GM12878 (cell line): ENCODE measurements around the gene MAB21L4. TPM values are rescaled to one million over a fixed set of nuclear protein-coding genes. Genes with fewer than 3 reads are reported as not detected.

Experiments
- ATAC-seq: fragments of 200-7000 bp; cut with Tn5 transposase; 3 replicates; pipeline ENCODE4 v1.9.1; 2020; ENCODE audit warnings: mild to moderate bottlenecking, moderate library complexity
- BruUV-seq: library from RNA; stranded (reverse); fragments of 400-500 nt; replicated peaks from 2 replicates; lab custom pipeline; 2021; lab: Mats Ljungman, UMichigan
- CTCF ChIA-PET: fragments of 300-600 bp; sonication (Branson Sonifier 250); formaldehyde crosslinking; extraction: SDS; loops from one replicate; lab custom pipeline; 2021; ENCODE audit warnings: inconsistent platforms; lab: Yijun Ruan, JAX
- POLR2A ChIA-PET: fragments of 350-600 bp; formaldehyde crosslinking; extraction: SDS; loops from one replicate; lab custom pipeline; 2021; ENCODE audit warnings: inconsistent platforms; lab: Charles Lee
- RAD21 ChIA-PET: fragments of 300-600 bp; sonication (Branson Sonifier 250); formaldehyde crosslinking; loops from one replicate; lab custom pipeline; 2023; ENCODE audit warnings: antibody characterized with exemption; ENCODE audit not compliant: unreplicated experiment; lab: Charles Lee
- SMC1A ChIA-PET: fragments of 300-600 bp; sonication (Branson Sonifier 250); formaldehyde crosslinking; loops from one replicate; lab custom pipeline; 2023; ENCODE audit not compliant: unreplicated experiment, uncharacterized antibody; lab: Charles Lee
- DNase-seq: peaks from one replicate; pipeline ENCODE4 v3.0.0-alpha.2; 2011; ENCODE audit warnings: low read depth, low spot score
- FAIRE-seq: peaks from 3 replicates; lab custom pipeline; 2011; peaks lifted over from hg19 to GRCh38; lab: Jason Lieb, UNC
- H2AFZ ChIP-seq: 2 replicates; pipeline ENCODE4 v1.6.0; 2011; ENCODE audit warnings: low read depth, low read length, control low read depth; ENCODE audit not compliant: control insufficient read depth
- H3K27ac ChIP-seq: 2 replicates; pipeline ENCODE4 v1.5.1; 2011; ENCODE audit warnings: control low read depth; ENCODE audit not compliant: control insufficient read depth, insufficient read depth
- H3K27me3 ChIP-seq, 2 experiments: replicated peaks in 1 of 2; 2 replicates each; pipeline versions ENCODE4 v1.6.0 to v1.6.1; 2011; ENCODE audit warnings: low read length in 1 of 2; ENCODE audit not compliant: control insufficient read depth in 2 of 2, insufficient read depth in 2 of 2
- H3K36me3 ChIP-seq, 2 experiments: 2 replicates each; pipeline ENCODE4 v1.5.1; 2011; ENCODE audit warnings: low read length in 1 of 2; ENCODE audit not compliant: control insufficient read depth in 2 of 2, insufficient read depth in 2 of 2
- H3K4me1 ChIP-seq: 2 replicates; pipeline ENCODE4 v1.6.1; 2011; ENCODE audit warnings: mild to moderate bottlenecking, low read length, moderate library complexity, mixed read lengths; ENCODE audit not compliant: control insufficient read depth, insufficient read depth
- H3K4me2 ChIP-seq: 2 replicates; pipeline ENCODE4 v1.6.0; 2011; ENCODE audit warnings: control low read depth; ENCODE audit not compliant: control insufficient read depth, insufficient read depth
- H3K4me3 ChIP-seq: fragments of 200-600 bp; sonication (generic); 2 replicates; pipeline ENCODE4 v1.5.1; 2016
- H3K79me2 ChIP-seq: 2 replicates; pipeline ENCODE4 v1.6.0; 2011; ENCODE audit warnings: low read length; ENCODE audit not compliant: control insufficient read depth, insufficient read depth
- H3K9ac ChIP-seq: 2 replicates; pipeline ENCODE4 v1.8.0; 2011; ENCODE audit warnings: low read length, control low read depth, mixed read lengths; ENCODE audit not compliant: control insufficient read depth, insufficient read depth
- H3K9me3 ChIP-seq: replicated peaks from 3 replicates; pipeline ENCODE4 v1.5.1; 2011; ENCODE audit warnings: mild to moderate bottlenecking, low read length; ENCODE audit not compliant: control insufficient read depth, insufficient read depth
- H4K20me1 ChIP-seq: 2 replicates; pipeline ENCODE4 v1.6.0; 2011; ENCODE audit not compliant: control insufficient read depth, insufficient read depth
- CBFB ChIP-seq: IDR thresholded peaks from 2 replicates; pipeline ENCODE4 v1.6.1; 2016; ENCODE audit warnings: antibody characterized with exemption, low read depth
- CHD1 ChIP-seq: IDR thresholded peaks from 2 replicates; pipeline ENCODE4 v1.6.1; 2012; ENCODE audit warnings: low read depth, low read length, improper control_type of control experiment
- DPF2 ChIP-seq: fragments of 450-650 bp; IDR thresholded peaks from 2 replicates; pipeline ENCODE4 v1.6.1; 2017; ENCODE audit warnings: mild to moderate bottlenecking
- EED ChIP-seq: sonication (generic); IDR thresholded peaks from 2 replicates; pipeline ENCODE4 v1.6.1; 2016; ENCODE audit warnings: antibody characterized with exemption, low read depth
- GATAD2B ChIP-seq: fragments of 450-650 bp; conservative IDR thresholded peaks from 2 replicates; pipeline ENCODE4 v1.6.1; 2017; ENCODE audit warnings: low read depth, mild to moderate bottlenecking, moderate library complexity
- HCFC1 ChIP-seq: fragments of 150-350 bp; IDR thresholded peaks from 2 replicates; pipeline ENCODE4 v1.6.1; 2014; ENCODE audit warnings: low read length
- HDGF ChIP-seq: fragments of 450-650 bp; IDR thresholded peaks from 2 replicates; pipeline ENCODE4 v1.6.1; 2016; ENCODE audit warnings: antibody characterized with exemption
- IKZF1 ChIP-seq: fragments of 450-650 bp; conservative IDR thresholded peaks from 2 replicates; pipeline ENCODE4 v1.6.1; 2017; ENCODE audit warnings: antibody characterized with exemption, mild to moderate bottlenecking
- MXI1 ChIP-seq: fragments of 150-350 bp; IDR thresholded peaks from 2 replicates; pipeline ENCODE4 v1.6.1; 2011; ENCODE audit warnings: low read depth, mild to moderate bottlenecking, inconsistent platforms, low read length, improper control_type of control experiment
- NR2C1 ChIP-seq: fragments of 450-650 bp; IDR thresholded peaks from 2 replicates; pipeline ENCODE4 v1.6.1; 2017; ENCODE audit warnings: antibody characterized with exemption, mild to moderate bottlenecking, moderate library complexity
- POLR2AphosphoS5 ChIP-seq: IDR thresholded peaks from 2 replicates; pipeline ENCODE4 v1.6.1; 2011; ENCODE audit warnings: mild to moderate bottlenecking, low read length, inconsistent platforms
- RBBP5 ChIP-seq: fragments of 200-600 bp; sonication (generic); conservative IDR thresholded peaks from 2 replicates; pipeline ENCODE4 v1.6.1; 2016
- SMC3 ChIP-seq: IDR thresholded peaks from 2 replicates; pipeline ENCODE4 v1.6.1; 2011; ENCODE audit warnings: low read length, improper control_type of control experiment, borderline replicate concordance
- SREBF1 ChIP-seq: IDR thresholded peaks from 2 replicates; pipeline ENCODE4 v1.6.1; 2012; ENCODE audit warnings: mild to moderate bottlenecking, low read length
- TAF1 ChIP-seq: IDR thresholded peaks from 2 replicates; pipeline ENCODE4 v1.6.1; 2011; ENCODE audit warnings: mild to moderate bottlenecking, low read depth, low read length, borderline replicate concordance
- ZSCAN29 ChIP-seq: fragments of 450-650 bp; IDR thresholded peaks from 2 replicates; pipeline ENCODE4 v1.6.1; 2017; ENCODE audit warnings: mild to moderate bottlenecking, moderate library complexity
- WGBS: methylation state at CpG from one replicate; pipeline ENCODE4 v1.1.6; 2016; ENCODE audit warnings: low lambda C conversion rate; ENCODE audit not compliant: insufficient replicate concordance, insufficient coverage; ENCODE audit errors: missing lambda C conversion rate; 5-methylcytosine and 5-hydroxymethylcytosine counted together
- in situ Hi-C: fragments of 300-500 bp; cut with MboI; formaldehyde crosslinking; loops from 9 replicates; pipeline ENCODE4 v1.14.3; 2018; ENCODE audit warnings: mixed read lengths
- intact Hi-C: fragments of 100-400 bp; cut with micrococcal nuclease; formaldehyde crosslinking; loops from one replicate; pipeline ENCODE4 v1.14.2; 2022; ENCODE audit not compliant: unreplicated experiment
- polyA plus RNA-seq, 11 experiments: library from polyadenylated mRNA; depleted of rRNA in 4 of 11; unstranded in 6 of 11; stranded (reverse) in 5 of 11; fragments of >200 nt; fragmentation: Nextera tagmentation in 4 of 11; fragmentation: Illumina TruSeq in 1 of 11; extraction: Ambion mirVana in 4 of 11; extraction: Trizol in 1 of 11; gene quantifications; 1 replicate in 1 of 11; 2 replicates in 10 of 11; pipeline versions ENCODE4 v1.2.1 to v1.2.3, GENCODE V29; 2011 to 2016; ENCODE audit warnings: inconsistent platforms in 2 of 11, missing spikeins in 2 of 11, low read depth in 1 of 11
- total RNA-seq, 4 experiments: library from RNA; depleted of rRNA in 3 of 4; stranded (reverse); fragments of >200 nt in 3 of 4; fragmentation: Illumina TruSeq in 1 of 4; extraction: Trizol in 1 of 4; gene quantifications; 2 replicates each; pipeline versions ENCODE4 v1.2.1 to v1.2.3, GENCODE V29; 2013 to 2021
- TF ChIP-seq, protein P1 (sequence below): fragments of 450-650 bp; IDR thresholded peaks from 2 replicates; pipeline ENCODE4 v1.6.1; 2017; ENCODE audit warnings: antibody characterized with exemption, mild to moderate bottlenecking, moderate library complexity
- TF ChIP-seq, protein P2 (sequence below): IDR thresholded peaks from 2 replicates; pipeline ENCODE4 v1.6.1; 2012; ENCODE audit warnings: low read length, inconsistent platforms
- TF ChIP-seq, protein P3 (sequence below): fragments of 450-650 bp; conservative IDR thresholded peaks from 2 replicates; pipeline ENCODE4 v1.6.1; 2017; ENCODE audit warnings: mild to moderate bottlenecking, moderate library complexity

The MAB21L4 gene
- total and polyA plus RNA-seq, 10 of the 15 experiments (the other 5 are each of a cell fraction or from before 2014, with no cell fraction given) = 0.03 TPM; not detected in 9

DNA sequence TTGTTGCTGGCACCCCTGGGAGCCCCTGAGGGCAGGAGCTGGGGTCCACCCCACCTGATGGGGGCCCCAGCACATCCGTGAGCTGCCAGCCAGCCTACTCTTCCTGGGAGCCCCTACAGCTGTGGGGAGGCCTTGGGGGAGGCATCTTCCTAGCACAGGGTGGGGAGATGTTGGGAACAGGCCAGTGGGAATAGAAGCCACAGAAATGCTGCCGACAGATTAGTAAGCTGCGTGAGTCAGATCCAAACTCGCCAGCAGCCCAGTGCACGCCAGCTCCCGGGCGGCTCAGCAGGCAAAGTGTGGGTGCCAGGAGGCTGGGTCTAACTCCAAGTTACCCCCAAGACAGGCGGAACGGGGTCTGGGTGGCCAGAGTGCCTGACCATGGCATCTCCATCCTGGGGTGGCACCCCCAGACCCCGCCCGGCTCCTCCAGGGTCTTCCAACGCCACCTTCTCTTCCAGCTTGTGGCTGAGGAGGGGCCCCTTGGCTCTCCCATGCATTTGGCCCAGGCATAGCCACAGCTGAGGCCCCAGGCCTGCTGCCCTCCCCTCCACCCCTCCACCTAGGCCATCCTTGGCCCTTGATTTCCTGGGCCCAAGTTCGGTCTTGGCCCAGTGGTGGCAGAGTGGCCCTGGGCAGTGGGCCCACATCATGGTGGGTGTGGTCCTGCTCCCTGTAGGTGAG is 25.5 kb upstream of the MAB21L4 start (continued):
- TF ChIP-seq, protein P1, sequence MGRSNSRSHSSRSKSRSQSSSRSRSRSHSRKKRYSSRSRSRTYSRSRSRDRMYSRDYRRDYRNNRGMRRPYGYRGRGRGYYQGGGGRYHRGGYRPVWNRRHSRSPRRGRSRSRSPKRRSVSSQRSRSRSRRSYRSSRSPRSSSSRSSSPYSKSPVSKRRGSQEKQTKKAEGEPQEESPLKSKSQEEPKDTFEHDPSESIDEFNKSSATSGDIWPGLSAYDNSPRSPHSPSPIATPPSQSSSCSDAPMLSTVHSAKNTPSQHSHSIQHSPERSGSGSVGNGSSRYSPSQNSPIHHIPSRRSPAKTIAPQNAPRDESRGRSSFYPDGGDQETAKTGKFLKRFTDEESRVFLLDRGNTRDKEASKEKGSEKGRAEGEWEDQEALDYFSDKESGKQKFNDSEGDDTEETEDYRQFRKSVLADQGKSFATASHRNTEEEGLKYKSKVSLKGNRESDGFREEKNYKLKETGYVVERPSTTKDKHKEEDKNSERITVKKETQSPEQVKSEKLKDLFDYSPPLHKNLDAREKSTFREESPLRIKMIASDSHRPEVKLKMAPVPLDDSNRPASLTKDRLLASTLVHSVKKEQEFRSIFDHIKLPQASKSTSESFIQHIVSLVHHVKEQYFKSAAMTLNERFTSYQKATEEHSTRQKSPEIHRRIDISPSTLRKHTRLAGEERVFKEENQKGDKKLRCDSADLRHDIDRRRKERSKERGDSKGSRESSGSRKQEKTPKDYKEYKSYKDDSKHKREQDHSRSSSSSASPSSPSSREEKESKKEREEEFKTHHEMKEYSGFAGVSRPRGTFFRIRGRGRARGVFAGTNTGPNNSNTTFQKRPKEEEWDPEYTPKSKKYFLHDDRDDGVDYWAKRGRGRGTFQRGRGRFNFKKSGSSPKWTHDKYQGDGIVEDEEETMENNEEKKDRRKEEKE = no peak
- TF ChIP-seq IKZF1 (no peak), POLR2AphosphoS5 (no peak), HDGF (no peak), NR2C1 (no peak), RBBP5 (no peak)

DNA sequence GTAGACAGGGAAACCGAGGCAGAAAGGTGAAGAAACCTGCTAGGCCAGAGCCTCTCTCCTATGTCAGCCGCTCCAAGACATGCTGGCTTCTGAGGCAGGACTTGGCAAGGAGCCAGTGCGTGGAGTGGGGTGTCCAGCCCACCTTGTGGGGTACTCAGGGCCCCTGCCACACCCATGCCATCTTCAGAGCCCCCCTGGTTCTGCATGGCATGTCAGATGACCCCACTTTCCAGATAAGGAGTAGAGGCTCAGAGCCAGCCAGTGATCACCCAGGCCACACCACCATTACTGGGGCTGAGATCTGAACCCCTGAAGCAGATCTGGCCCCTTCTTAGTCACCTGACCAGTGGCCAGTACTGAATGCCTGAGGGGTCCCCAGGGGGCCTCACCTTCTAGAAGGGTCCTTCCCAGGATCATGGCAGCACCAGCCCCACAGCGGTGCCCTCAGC is 24.9 kb upstream of the MAB21L4 start:
- no peaks in the 10 kb centered on the region for H3K79me2 ChIP-seq
- ATAC-seq (no peak; the same call in 2 of the 3 replicates), FAIRE-seq (no peak), DNase-seq (no peak)
- H3K4me2 ChIP-seq = no peak overlapping the region
- intact Hi-C loops (no loop called here), in situ Hi-C loops (no loop called here)
- H3K27me3 ChIP-seq = no peaks in the 10 kb centered on the region; a peak in 2 of 4 replicates
- SMC1A ChIA-PET = no interaction called here
- H2AFZ ChIP-seq = no peak overlapping the region
- RAD21 ChIA-PET = no interaction called here
- POLR2A ChIA-PET = no interaction called here
- H3K4me3 ChIP-seq = no peak overlapping the region
- CTCF ChIA-PET = no interaction called here
- no peaks in the 10 kb centered on the region for H4K20me1 ChIP-seq
- H3K36me3 ChIP-seq = no peaks in the 10 kb centered on the region
- BruUV-seq = no TSS peak
- H3K9ac ChIP-seq = no peak overlapping the region
- no peaks in the 10 kb centered on the region for H3K9me3 ChIP-seq
- TF ChIP-seq MXI1 = no peak
- no peak for TF ChIP-seq SREBF1
- TF ChIP-seq CHD1 = no peak
- TF ChIP-seq GATAD2B = no peak
- TF ChIP-seq, protein P2, sequence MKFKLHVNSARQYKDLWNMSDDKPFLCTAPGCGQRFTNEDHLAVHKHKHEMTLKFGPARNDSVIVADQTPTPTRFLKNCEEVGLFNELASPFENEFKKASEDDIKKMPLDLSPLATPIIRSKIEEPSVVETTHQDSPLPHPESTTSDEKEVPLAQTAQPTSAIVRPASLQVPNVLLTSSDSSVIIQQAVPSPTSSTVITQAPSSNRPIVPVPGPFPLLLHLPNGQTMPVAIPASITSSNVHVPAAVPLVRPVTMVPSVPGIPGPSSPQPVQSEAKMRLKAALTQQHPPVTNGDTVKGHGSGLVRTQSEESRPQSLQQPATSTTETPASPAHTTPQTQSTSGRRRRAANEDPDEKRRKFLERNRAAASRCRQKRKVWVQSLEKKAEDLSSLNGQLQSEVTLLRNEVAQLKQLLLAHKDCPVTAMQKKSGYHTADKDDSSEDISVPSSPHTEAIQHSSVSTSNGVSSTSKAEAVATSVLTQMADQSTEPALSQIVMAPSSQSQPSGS = no peak
- TF ChIP-seq HCFC1 = no peak
- no peak for TF ChIP-seq DPF2
- TF ChIP-seq EED = no peak
- TF ChIP-seq SMC3 = no peak
- TF ChIP-seq, protein P3, sequence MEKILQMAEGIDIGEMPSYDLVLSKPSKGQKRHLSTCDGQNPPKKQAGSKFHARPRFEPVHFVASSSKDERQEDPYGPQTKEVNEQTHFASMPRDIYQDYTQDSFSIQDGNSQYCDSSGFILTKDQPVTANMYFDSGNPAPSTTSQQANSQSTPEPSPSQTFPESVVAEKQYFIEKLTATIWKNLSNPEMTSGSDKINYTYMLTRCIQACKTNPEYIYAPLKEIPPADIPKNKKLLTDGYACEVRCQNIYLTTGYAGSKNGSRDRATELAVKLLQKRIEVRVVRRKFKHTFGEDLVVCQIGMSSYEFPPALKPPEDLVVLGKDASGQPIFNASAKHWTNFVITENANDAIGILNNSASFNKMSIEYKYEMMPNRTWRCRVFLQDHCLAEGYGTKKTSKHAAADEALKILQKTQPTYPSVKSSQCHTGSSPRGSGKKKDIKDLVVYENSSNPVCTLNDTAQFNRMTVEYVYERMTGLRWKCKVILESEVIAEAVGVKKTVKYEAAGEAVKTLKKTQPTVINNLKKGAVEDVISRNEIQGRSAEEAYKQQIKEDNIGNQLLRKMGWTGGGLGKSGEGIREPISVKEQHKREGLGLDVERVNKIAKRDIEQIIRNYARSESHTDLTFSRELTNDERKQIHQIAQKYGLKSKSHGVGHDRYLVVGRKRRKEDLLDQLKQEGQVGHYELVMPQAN = no peak
- no peak for TF ChIP-seq CBFB
- TF ChIP-seq ZSCAN29 = no peak
- no peak for TF ChIP-seq TAF1
- H3K27ac ChIP-seq = no peak overlapping the region
- H3K4me1 ChIP-seq = no peaks in the 10 kb centered on the region
- WGBS = 49% methylated on average over 4 of the region's 4 CpGs
